Heart left ventricle (tissue), 16 donors: Measurements from ENCODE around the gene TSPAN6. TPM values are rescaled to one million over a fixed set of nuclear protein-coding genes. Genes with fewer than 3 reads are reported as not detected.

Source experiments
- ATAC-seq, 4 donors: fragments of 200-7000 bp; cut with Tn5 transposase; one replicate each; pipeline ENCODE4 v1.9.1; 2020 to 2022; ENCODE audit warnings: moderate library complexity in 4 of 4, mild to moderate bottlenecking in 3 of 4, moderate number of reproducible peaks in 1 of 4
- DNase-seq, 5 donors: peaks; one replicate each; pipeline ENCODE4 v3.0.0-alpha.2; 2020
- H3K27ac ChIP-seq, 12 donors: fragments of 200-600 bp; sonication (generic) in 4 of 12; one replicate each; pipeline versions ENCODE4 v1.5.0 to v1.8.0; 2016 to 2022; ENCODE audit warnings: mild to moderate bottlenecking in 2 of 12
- H3K27me3 ChIP-seq, 9 donors: fragments of 200-600 bp; sonication (generic) in 2 of 9; one replicate each; pipeline versions ENCODE4 v1.5.1 to v1.8.0; 2016 to 2022; ENCODE audit warnings: mild to moderate bottlenecking in 3 of 9
- H3K36me3 ChIP-seq, 9 donors: fragments of 200-600 bp; sonication (generic) in 2 of 9; one replicate each; pipeline versions ENCODE4 v1.5.0 to v1.8.0; 2018 to 2022; ENCODE audit warnings: mild to moderate bottlenecking in 2 of 9
- H3K4me1 ChIP-seq, 12 donors: fragments of 200-600 bp; sonication (generic) in 4 of 12; one replicate each; pipeline versions ENCODE4 v1.5.0 to v1.8.0; 2016 to 2022; ENCODE audit warnings: mild to moderate bottlenecking in 3 of 12
- H3K4me3 ChIP-seq, 12 donors: fragments of 200-600 bp; sonication (generic) in 4 of 12; one replicate each; pipeline versions ENCODE4 v1.5.0 to v1.8.0; 2017 to 2022; ENCODE audit warnings: mild to moderate bottlenecking in 9 of 12, moderate library complexity in 4 of 12
- H3K9me3 ChIP-seq, 12 donors: fragments of 200-600 bp; sonication (generic) in 4 of 12; one replicate each; pipeline versions ENCODE4 v1.5.0 to v1.8.0; 2016 to 2022; ENCODE audit warnings: mild to moderate bottlenecking in 1 of 12
- POLR2A ChIP-seq, 2 donors: fragments of 450-650 bp; IDR thresholded peaks; one replicate each; pipeline ENCODE4 v1.6.1; 2017; ENCODE audit warnings: antibody characterized with exemption in 2 of 2, mild to moderate bottlenecking in 2 of 2, moderate library complexity in 2 of 2
- WGBS, 4 donors: extraction: QIAGEN DNeasy Blood & Tissue Kit in 2 of 4; methylation state at CpG; one replicate each; pipeline versions ENCODE4 v1.1.5 to v1.1.7; 2013 to 2018; 5-methylcytosine and 5-hydroxymethylcytosine counted together
- intact Hi-C, 10 donors: fragments of 100-400 bp; cut with DNase I; formaldehyde crosslinking; loops; one replicate each; pipeline versions ENCODE4 v1.11.1 to v1.14.2; 2022
- polyA plus RNA-seq, 2 donors: library from polyadenylated mRNA; stranded (reverse); fragments of 200-250 nt; gene quantifications; one replicate each; pipeline ENCODE4 v1.2.3, GENCODE V29; 2013
- total RNA-seq, 9 donors: library from RNA; depleted of rRNA in 2 of 9; stranded (reverse); fragments of >200 nt in 2 of 9; fragmentation: NEBNext Ultra II Directional in 3 of 9; extraction: Animal tissue kit (Norgen Biotek cat#: 25700) in 3 of 9; gene quantifications; one replicate each; pipeline versions ENCODE4 v1.1.0 to v1.2.4, GENCODE V29; 2016 to 2023
- TF ChIP-seq, protein P1 (sequence below), 12 donors: fragments of 200-600 bp; sonication (generic) in 4 of 12; IDR thresholded peaks; one replicate each; pipeline versions ENCODE4 v1.5.0 to v1.8.0; 2018 to 2022; ENCODE audit warnings: antibody characterized with exemption in 12 of 12, mild to moderate bottlenecking in 5 of 12
- donor health status: ischemic (EF 13 %, LVEDD 7.1; RV severe dilation, severe dysfunction).
- donor health status: healthy with polysubstance abuse.
- donor health status: DM: no; HTN: yes; CAD: no.
- donor health status: DM: no; HTN: no; CAD: no.
- donor health status: ischemic (EF 25% LVEDD 6.9; RV normal size, moderate dysfunction).
- donor health status: ischemic (EF 25% LVEDD 5.7; RV mildly dilated, moderate dysfunction).
- donor health status: healthy.
- donor health status: DM: yes; HTN: yes; CAD: no.
- donor health status: ischemic (EF 35%, LVEDD 5.7; RV mildly dilated, moderate dysfunction).
- donor health status: nonischemic (EF 11% LVEDD 7.7; RV severe dilation, severe dysfunction).
- donor health status: DM: yes; HTN: yes; CAD: no.
- donor health status: PGD.
- donor health status: ischemic (EF 29% LVEDD 5.4; RV normal size, mild dysfunction).
- donor health status: nonischemic (EF 23%, LVEDD 6.1; RV moderate dilation, normal function).

TSPAN6 gene
- total and polyA plus RNA-seq, 11 donors: 3.2 to 9.0 (median 5.3) TPM

DNA sequence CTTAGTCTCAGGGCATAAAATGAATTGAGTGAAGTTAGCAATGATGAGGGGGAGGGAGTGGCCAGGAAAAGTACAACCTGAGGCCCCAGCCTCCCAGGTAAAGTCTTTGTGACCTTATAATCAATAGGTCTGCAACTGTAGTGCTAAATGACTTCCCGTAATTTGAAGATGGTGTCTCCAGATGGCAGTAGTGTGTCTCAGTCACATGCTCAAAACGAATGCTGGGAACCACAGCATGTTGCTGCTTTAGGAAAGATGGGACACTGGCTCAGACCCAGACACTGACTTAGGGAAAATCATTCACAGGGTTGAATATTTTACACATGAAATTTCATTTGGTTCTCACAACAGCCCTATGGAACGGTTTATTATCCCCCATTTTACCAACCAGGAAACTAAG lies 17.7 kb upstream of the TSPAN6 start:
- Histone ChIP-seq H3K9me3 (no peaks in the 10 kb centered on the region), H3K36me3 (no peaks in the 10 kb centered on the region), H3K27ac (no peak overlapping the region), H3K4me1 (peaks cover 0 to 9% (median 0%) of the 10 kb centered on the region in 12 donors), H3K4me3 (no peak overlapping the region), H3K27me3 (no peaks in the 10 kb centered on the region)
- ATAC-seq (no peak), DNase-seq (peak in 1 of 5 donors; percentile 8)
- no peak for TF ChIP-seq POLR2A (IDR thresholded peaks at IDR 0.05)
- TF ChIP-seq, protein P1, sequence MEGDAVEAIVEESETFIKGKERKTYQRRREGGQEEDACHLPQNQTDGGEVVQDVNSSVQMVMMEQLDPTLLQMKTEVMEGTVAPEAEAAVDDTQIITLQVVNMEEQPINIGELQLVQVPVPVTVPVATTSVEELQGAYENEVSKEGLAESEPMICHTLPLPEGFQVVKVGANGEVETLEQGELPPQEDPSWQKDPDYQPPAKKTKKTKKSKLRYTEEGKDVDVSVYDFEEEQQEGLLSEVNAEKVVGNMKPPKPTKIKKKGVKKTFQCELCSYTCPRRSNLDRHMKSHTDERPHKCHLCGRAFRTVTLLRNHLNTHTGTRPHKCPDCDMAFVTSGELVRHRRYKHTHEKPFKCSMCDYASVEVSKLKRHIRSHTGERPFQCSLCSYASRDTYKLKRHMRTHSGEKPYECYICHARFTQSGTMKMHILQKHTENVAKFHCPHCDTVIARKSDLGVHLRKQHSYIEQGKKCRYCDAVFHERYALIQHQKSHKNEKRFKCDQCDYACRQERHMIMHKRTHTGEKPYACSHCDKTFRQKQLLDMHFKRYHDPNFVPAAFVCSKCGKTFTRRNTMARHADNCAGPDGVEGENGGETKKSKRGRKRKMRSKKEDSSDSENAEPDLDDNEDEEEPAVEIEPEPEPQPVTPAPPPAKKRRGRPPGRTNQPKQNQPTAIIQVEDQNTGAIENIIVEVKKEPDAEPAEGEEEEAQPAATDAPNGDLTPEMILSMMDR (IDR thresholded peaks at IDR 0.05): peak in 3 of 12 donors; percentile 9 to 22 (median 20)
- intact Hi-C loops: no loop called here
- WGBS, 4 donors: 13 to 40% (median 29%) methylated on average over 3 of the region's 3 CpGs

- no peak for DNase-seq
- H3K4me1 ChIP-seq: peaks cover 0 to 24% (median 0%) of the 10 kb centered on the region in 12 donors
- intact Hi-C loops: no loop called here
- H3K36me3 ChIP-seq: no peaks in the 10 kb centered on the region
- H3K27me3 ChIP-seq: peaks cover 0 to 6% (median 0%) of the 10 kb centered on the region in 9 donors
- ATAC-seq: no peak
- no peak overlapping the region for H3K27ac ChIP-seq
- 67 to 97% (median 92%) methylated on average over 2 of the region's 2 CpGs for WGBS, 4 donors
- no peak for TF ChIP-seq POLR2A (IDR thresholded peaks at IDR 0.05)
- TF ChIP-seq, protein P1 (IDR thresholded peaks at IDR 0.05): no peak
- H3K4me3 ChIP-seq: no peak overlapping the region
- H3K9me3 ChIP-seq: no peaks in the 10 kb centered on the region
Observed at GRCh38 chrX:100652266-100652665, 15.7 kb upstream of the TSPAN6 start.

- DNase-seq (no peak), ATAC-seq (no peak)
- intact Hi-C loops: no loop called here
- H3K4me3 ChIP-seq: no peak overlapping the region
- H3K4me1 ChIP-seq: peaks cover 0 to 24% (median 0%) of the 10 kb centered on the region in 12 donors
- WGBS, 4 donors: 79 to 91% (median 90%) methylated on average over 1 of the region's 1 CpG
- no peaks in the 10 kb centered on the region for H3K9me3 ChIP-seq
- no peak for TF ChIP-seq POLR2A (IDR thresholded peaks at IDR 0.05)
- TF ChIP-seq, protein P1 (IDR thresholded peaks at IDR 0.05): no peak
- peak overlapping the region in 10 of 12 donors; percentile 47 to 91 (median 78) for H3K27ac ChIP-seq
- H3K36me3 ChIP-seq: no peaks in the 10 kb centered on the region
- H3K27me3 ChIP-seq: peaks cover 0 to 14% (median 0%) of the 10 kb centered on the region in 9 donors
Observed at GRCh38 chrX:100650841-100651240, 14.2 kb upstream of the TSPAN6 start.

DNA sequence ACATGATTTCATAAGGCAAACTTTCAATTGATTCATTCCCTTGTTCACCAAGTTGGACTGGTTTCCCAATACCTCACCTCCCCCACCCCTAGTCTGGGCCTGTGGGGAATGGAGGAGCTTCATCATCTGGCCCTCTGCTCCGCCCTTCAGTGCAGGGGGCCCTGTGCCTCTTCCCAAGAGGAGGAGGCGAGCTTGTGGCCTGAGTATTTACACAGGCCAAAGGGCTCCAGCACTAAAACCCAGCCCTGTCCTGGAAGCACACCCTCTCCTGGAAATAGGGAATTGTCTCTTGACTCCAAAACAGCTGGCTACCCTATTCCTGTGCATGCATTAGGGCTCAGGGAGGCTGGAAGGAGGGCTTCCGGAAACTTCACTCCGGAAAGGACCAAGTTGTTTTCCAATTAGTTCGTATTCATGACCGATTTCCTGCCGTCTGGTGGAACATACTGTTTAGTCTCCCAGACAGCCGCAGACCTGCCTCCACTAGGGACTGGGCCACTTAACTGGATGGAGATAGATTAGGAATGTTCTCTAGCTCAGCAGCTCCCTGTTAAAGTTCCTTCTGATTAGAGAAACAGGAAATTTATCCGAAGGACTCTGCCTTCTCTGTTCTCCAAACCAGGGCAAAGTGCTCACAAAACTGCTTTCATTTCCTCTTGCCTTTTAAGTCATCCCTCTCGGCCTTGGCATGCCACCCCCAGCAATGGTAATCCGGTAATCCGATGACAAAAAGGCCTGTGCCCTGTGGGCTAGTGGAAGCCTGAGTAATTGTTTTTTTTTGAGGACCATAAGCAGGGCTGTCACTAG lies 13.1 kb upstream of the TSPAN6 start:
- Histone ChIP-seq H3K27ac (peak overlapping the region; percentile 47 to 91 (median 78)), H3K9me3 (no peaks in the 10 kb centered on the region), H3K36me3 (no peaks in the 10 kb centered on the region), H3K4me3 (peak overlapping the region in 1 of 12 donors; percentile 19), H3K4me1 (peaks cover 0 to 24% (median 0%) of the 10 kb centered on the region in 12 donors), H3K27me3 (peaks cover 0 to 14% (median 0%) of the 10 kb centered on the region in 9 donors)
- intact Hi-C loops: no loop called here
- DNase-seq (peak; percentile 47 to 82 (median 62)), ATAC-seq (peak; percentile 81 to 92 (median 86))
- TF ChIP-seq, protein P1 (IDR thresholded peaks at IDR 0.05): no peak
- TF ChIP-seq POLR2A (IDR thresholded peaks at IDR 0.05): no peak
- 28 to 52% (median 41%) methylated on average over 12 of the region's 12 CpGs for WGBS, 4 donors
